ENCODE measurements around the gene ADCY9. TPM values are rescaled to one million over a fixed set of nuclear protein-coding genes. Genes with fewer than 3 reads are reported as not detected.
"Not testable (repeated sequence)": the region's sequence is repeated elsewhere in the genome, so short reads cannot be mapped to it uniquely, and the experiment has no call there.

Gene ADCY9
- total RNA-seq, 1 experiment from 2014 or later = 8.3 TPM

GRCh38 chr16:4085405-4085970 lies 30.8 kb downstream of the ADCY9 start:
- DNase-seq (ENCODE audit: low read depth, low spot score) = no peak
- in situ Hi-C loops (cut with HindIII; ENCODE audit: low pct_unique_long_range_greater_than_20kb, low sequenced_read_pairs) = no loop called here

- no peak for DNase-seq (ENCODE audit: low read depth, low spot score)
- in situ Hi-C loops (cut with HindIII; ENCODE audit: low pct_unique_long_range_greater_than_20kb, low sequenced_read_pairs) = no loop called here
These were observed 32.8 kb downstream of the ADCY9 start for GRCh38 chr16:4083347-4083870.

DNA sequence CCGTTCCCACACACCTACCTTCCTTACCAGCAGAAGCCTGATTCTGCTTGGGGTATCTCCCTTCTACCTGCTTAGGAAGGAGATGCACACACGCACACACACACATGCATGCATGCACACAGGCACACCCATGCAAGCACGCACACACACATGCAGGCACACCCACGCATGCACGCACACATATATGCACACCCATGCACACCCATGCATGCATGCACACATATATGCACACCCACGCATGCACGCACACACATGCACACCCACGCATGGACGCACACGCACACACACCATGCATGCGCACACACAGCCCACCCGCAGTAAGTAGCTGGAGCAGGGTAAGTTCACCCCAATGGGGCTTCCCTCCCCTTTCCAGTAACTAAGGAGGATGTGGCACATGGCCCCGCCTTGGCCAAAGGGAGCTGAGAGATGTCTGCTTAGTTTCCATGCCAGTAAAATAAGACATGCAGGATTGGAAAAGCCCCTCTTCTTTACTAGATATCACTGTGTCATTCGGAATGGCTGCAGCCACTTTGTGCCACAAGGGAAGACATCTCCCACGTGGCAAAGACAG lies 33.7 kb downstream of the ADCY9 start:
- DNase-seq (ENCODE audit: low read depth, low spot score) = no peak
- in situ Hi-C loops (cut with HindIII; ENCODE audit: low pct_unique_long_range_greater_than_20kb, low sequenced_read_pairs) = no loop called here

- in situ Hi-C loops (cut with HindIII; ENCODE audit: low pct_unique_long_range_greater_than_20kb, low sequenced_read_pairs) = no loop called here
- DNase-seq (ENCODE audit: low read depth, low spot score) = no peak
These were observed 34.7 kb downstream of the ADCY9 start for GRCh38 chr16:4081521-4082021.

DNA sequence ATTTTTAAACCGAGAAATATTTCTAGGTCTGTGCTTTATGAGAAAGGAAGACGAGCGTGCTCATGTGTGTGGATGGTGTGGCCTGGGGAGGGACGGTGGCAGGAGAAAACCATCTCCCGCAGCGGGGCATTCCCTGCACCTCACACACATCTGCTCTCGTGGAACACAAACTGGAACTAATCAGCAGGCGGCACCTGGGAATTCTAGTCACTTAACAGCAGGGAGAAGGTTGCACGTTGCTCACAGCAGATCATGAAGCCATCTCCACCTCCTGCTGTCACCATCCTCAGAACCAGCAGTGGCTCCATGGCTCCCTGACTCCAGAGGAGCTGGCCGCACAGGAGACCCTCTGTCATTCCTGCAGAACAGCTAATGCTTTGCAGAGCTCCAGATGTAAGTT lies 35.2 kb downstream of the ADCY9 start:
- DNase-seq (ENCODE audit: low read depth, low spot score) = no peak
- in situ Hi-C loops (cut with HindIII; ENCODE audit: low pct_unique_long_range_greater_than_20kb, low sequenced_read_pairs) = no loop called here

DNA sequence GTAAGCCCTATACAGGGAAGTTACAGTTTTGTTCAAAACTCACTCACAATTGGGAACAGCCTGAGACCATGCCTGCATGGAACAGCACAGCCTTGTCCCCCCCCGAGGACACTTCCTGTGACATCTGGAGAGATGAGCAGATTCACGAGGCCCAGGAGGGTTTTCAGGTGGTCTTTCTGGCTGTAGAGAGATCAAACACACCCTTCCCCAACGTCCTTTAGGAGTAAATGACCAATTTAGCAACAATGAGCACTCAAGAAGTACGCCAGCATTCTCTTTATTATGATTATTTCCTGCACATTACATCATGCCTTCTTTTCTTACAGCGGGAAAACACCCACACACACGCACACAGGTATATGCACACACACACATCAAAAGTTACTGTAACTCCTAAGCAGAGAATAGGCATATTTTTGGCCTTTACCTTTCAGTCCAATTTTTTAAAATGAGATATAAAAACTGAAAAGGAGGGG lies 39.0 kb downstream of the ADCY9 start:
- no peak for DNase-seq (ENCODE audit: low read depth, low spot score)
- in situ Hi-C loops (cut with HindIII; ENCODE audit: low pct_unique_long_range_greater_than_20kb, low sequenced_read_pairs) = no loop called here

GRCh38 chr16:4075534-4075933 lies 40.7 kb downstream of the ADCY9 start:
- in situ Hi-C loops (cut with HindIII; ENCODE audit: low pct_unique_long_range_greater_than_20kb, low sequenced_read_pairs) = no loop called here
- no peak for DNase-seq (ENCODE audit: low read depth, low spot score)

DNA sequence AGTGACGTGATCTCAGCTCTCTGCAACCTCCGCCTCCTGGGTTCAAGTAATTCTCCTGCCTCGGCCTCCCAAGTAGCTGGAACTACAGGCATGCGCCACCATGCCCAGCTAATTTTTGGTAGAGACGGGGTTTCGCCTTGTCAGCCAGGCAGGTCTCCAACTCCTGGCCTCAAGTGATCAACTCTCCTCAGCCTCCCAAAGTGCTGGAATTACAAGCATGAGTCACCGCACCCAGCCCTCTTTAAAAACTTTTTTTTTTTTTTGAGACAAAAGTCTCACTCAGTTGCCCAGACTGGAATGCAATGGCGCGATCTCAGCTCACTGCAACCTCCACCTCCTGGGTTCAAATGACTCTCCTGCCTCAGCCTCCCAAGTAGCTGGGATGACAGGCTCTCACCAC lies 43.1 kb downstream of the ADCY9 start:
- in situ Hi-C loops (cut with HindIII; ENCODE audit: low pct_unique_long_range_greater_than_20kb, low sequenced_read_pairs); DNase-seq (ENCODE audit: low read depth, low spot score): not testable (repeated sequence)

GRCh38 chr16:4071686-4072561 lies 44.3 kb downstream of the ADCY9 start:
- in situ Hi-C loops (cut with HindIII; ENCODE audit: low pct_unique_long_range_greater_than_20kb, low sequenced_read_pairs) = no loop called here
- DNase-seq (ENCODE audit: low read depth, low spot score) = no peak

DNA sequence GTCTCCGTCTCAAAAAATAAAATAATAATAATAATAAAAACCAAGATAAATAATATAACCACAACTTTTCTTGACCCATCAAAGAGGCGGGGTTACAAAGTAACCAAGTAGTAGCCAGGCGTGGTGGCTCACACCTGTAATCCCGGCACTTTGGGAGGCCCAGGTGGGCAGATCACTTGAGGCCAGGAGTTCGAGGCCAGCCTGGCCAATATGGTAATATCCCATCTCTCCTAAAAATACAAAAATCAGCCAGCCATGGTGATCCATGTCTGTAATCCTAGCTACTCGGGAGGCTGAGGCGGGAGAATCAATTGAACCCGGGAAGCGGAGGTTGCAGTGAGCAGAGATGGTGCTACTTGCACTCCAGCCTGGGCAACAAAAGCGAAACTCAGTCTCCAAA lies 45.3 kb downstream of the ADCY9 start:
- in situ Hi-C loops (cut with HindIII; ENCODE audit: low pct_unique_long_range_greater_than_20kb, low sequenced_read_pairs) = no loop called here
- no peak for DNase-seq (ENCODE audit: low read depth, low spot score)

DNA sequence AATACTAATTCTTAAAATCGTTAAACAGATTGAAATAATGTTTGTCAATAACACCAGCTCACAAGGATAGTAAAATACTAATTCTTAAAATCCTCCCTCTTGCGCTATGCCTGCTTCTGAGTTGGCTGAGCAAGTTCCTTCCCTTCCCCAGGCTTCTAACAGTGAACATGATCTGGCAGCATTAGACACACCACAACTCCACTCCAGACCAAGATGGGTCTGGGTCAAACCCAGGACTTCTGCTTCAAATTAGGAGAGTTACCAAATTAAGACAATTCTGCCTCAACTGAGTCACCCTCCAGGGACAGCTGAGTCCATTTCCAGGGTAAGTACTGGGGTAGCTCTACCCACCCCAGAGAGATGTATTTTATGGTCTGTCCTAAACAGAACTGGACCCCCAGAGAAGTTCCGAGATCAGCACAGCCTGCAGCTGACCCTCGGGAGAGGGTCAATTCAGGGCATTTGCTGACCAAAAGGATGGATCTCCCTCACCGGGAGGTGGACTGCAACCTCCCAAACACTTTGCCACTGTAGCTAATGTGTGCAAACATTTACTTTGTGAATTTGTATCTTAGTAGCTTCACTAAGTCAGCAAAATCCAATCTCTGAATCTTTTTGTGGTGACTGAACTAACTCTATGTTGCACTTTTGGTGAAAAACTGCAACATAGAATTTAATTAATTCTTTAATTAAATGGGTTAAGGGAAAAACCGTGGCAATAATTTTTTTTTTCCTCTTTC lies 48.8 kb downstream of the ADCY9 start:
- in situ Hi-C loops (cut with HindIII; ENCODE audit: low pct_unique_long_range_greater_than_20kb, low sequenced_read_pairs) = no loop called here
- no peak for DNase-seq (ENCODE audit: low read depth, low spot score)

- in situ Hi-C loops (cut with HindIII; ENCODE audit: low pct_unique_long_range_greater_than_20kb, low sequenced_read_pairs) = no loop called here
These were observed 51.3 kb downstream of the ADCY9 start for GRCh38 chr16:4064950-4065352.

GRCh38 chr16:4062212-4062802 lies 53.9 kb downstream of the ADCY9 start:
- DNase-seq (ENCODE audit: low read depth, low spot score) = no peak
- in situ Hi-C loops (cut with HindIII; ENCODE audit: low pct_unique_long_range_greater_than_20kb, low sequenced_read_pairs) = no loop called here

More at GRCh38 chr16:4064950-4065352, 51.3 kb downstream of the ADCY9 start:
- no peak for DNase-seq (ENCODE audit: low read depth, low spot score)

- DNase-seq (ENCODE audit: low read depth, low spot score) = no peak
- in situ Hi-C loops (cut with HindIII; ENCODE audit: low pct_unique_long_range_greater_than_20kb, low sequenced_read_pairs) = no loop called here
These were observed 55.4 kb downstream of the ADCY9 start for GRCh38 chr16:4060823-4061222.

GRCh38 chr16:4060009-4060408 lies 56.2 kb downstream of the ADCY9 start:
- in situ Hi-C loops (cut with HindIII; ENCODE audit: low pct_unique_long_range_greater_than_20kb, low sequenced_read_pairs) = no loop called here
- no peak for DNase-seq (ENCODE audit: low read depth, low spot score)

GRCh38 chr16:4058386-4058785 lies 57.9 kb downstream of the ADCY9 start:
- DNase-seq (ENCODE audit: low read depth, low spot score) = peak; percentile 38
- in situ Hi-C loops (cut with HindIII; ENCODE audit: low pct_unique_long_range_greater_than_20kb, low sequenced_read_pairs) = no loop called here

- in situ Hi-C loops (cut with HindIII; ENCODE audit: low pct_unique_long_range_greater_than_20kb, low sequenced_read_pairs) = no loop called here
- no peak for DNase-seq (ENCODE audit: low read depth, low spot score)
These were observed 58.8 kb downstream of the ADCY9 start for GRCh38 chr16:4057439-4057877.

Data from SK-MEL-5 (cell line).